GM12878 (cell line): ENCODE data around the gene CFAP97D2. TPM values are rescaled to one million over a fixed set of nuclear protein-coding genes. Genes with fewer than 3 reads are reported as not detected.

Source experiments
- ATAC-seq: fragments of 200-7000 bp; cut with Tn5 transposase; 3 replicates; pipeline ENCODE4 v1.9.1; 2020; ENCODE audit warnings: mild to moderate bottlenecking, moderate library complexity
- BruUV-seq: library from RNA; stranded (reverse); fragments of 400-500 nt; replicated peaks from 2 replicates; lab custom pipeline; 2021; lab: Mats Ljungman, UMichigan
- CTCF ChIA-PET: fragments of 300-600 bp; sonication (Branson Sonifier 250); formaldehyde crosslinking; extraction: SDS; loops from one replicate; lab custom pipeline; 2021; ENCODE audit warnings: inconsistent platforms; lab: Yijun Ruan, JAX
- POLR2A ChIA-PET: fragments of 350-600 bp; formaldehyde crosslinking; extraction: SDS; loops from one replicate; lab custom pipeline; 2021; ENCODE audit warnings: inconsistent platforms; lab: Charles Lee
- RAD21 ChIA-PET: fragments of 300-600 bp; sonication (Branson Sonifier 250); formaldehyde crosslinking; loops from one replicate; lab custom pipeline; 2023; ENCODE audit warnings: antibody characterized with exemption; ENCODE audit not compliant: unreplicated experiment; lab: Charles Lee
- SMC1A ChIA-PET: fragments of 300-600 bp; sonication (Branson Sonifier 250); formaldehyde crosslinking; loops from one replicate; lab custom pipeline; 2023; ENCODE audit not compliant: unreplicated experiment, uncharacterized antibody; lab: Charles Lee
- DNase-seq: peaks from one replicate; pipeline ENCODE4 v3.0.0-alpha.2; 2011; ENCODE audit warnings: low read depth, low spot score
- FAIRE-seq: peaks from 3 replicates; lab custom pipeline; 2011; peaks lifted over from hg19 to GRCh38; lab: Jason Lieb, UNC
- H2AFZ ChIP-seq: 2 replicates; pipeline ENCODE4 v1.6.0; 2011; ENCODE audit warnings: low read depth, low read length, control low read depth; ENCODE audit not compliant: control insufficient read depth
- H3K27ac ChIP-seq: 2 replicates; pipeline ENCODE4 v1.5.1; 2011; ENCODE audit warnings: control low read depth; ENCODE audit not compliant: control insufficient read depth, insufficient read depth
- H3K27me3 ChIP-seq, 2 experiments: replicated peaks in 1 of 2; 2 replicates each; pipeline versions ENCODE4 v1.6.0 to v1.6.1; 2011; ENCODE audit warnings: low read length in 1 of 2; ENCODE audit not compliant: control insufficient read depth in 2 of 2, insufficient read depth in 2 of 2
- H3K36me3 ChIP-seq, 2 experiments: 2 replicates each; pipeline ENCODE4 v1.5.1; 2011; ENCODE audit warnings: low read length in 1 of 2; ENCODE audit not compliant: control insufficient read depth in 2 of 2, insufficient read depth in 2 of 2
- H3K4me1 ChIP-seq: 2 replicates; pipeline ENCODE4 v1.6.1; 2011; ENCODE audit warnings: mild to moderate bottlenecking, low read length, moderate library complexity, mixed read lengths; ENCODE audit not compliant: control insufficient read depth, insufficient read depth
- H3K4me2 ChIP-seq: 2 replicates; pipeline ENCODE4 v1.6.0; 2011; ENCODE audit warnings: control low read depth; ENCODE audit not compliant: control insufficient read depth, insufficient read depth
- H3K4me3 ChIP-seq: fragments of 200-600 bp; sonication (generic); 2 replicates; pipeline ENCODE4 v1.5.1; 2016
- H3K79me2 ChIP-seq: 2 replicates; pipeline ENCODE4 v1.6.0; 2011; ENCODE audit warnings: low read length; ENCODE audit not compliant: control insufficient read depth, insufficient read depth
- H3K9ac ChIP-seq: 2 replicates; pipeline ENCODE4 v1.8.0; 2011; ENCODE audit warnings: low read length, control low read depth, mixed read lengths; ENCODE audit not compliant: control insufficient read depth, insufficient read depth
- H3K9me3 ChIP-seq: replicated peaks from 3 replicates; pipeline ENCODE4 v1.5.1; 2011; ENCODE audit warnings: mild to moderate bottlenecking, low read length; ENCODE audit not compliant: control insufficient read depth, insufficient read depth
- H4K20me1 ChIP-seq: 2 replicates; pipeline ENCODE4 v1.6.0; 2011; ENCODE audit not compliant: control insufficient read depth, insufficient read depth
- ATF3 ChIP-seq: IDR thresholded peaks from 2 replicates; pipeline ENCODE4 v1.6.1; 2011; ENCODE audit warnings: low read depth, mild to moderate bottlenecking, low read length, moderate library complexity, borderline replicate concordance; ENCODE audit errors: extremely low read depth
- CREB1 ChIP-seq: IDR thresholded peaks from 2 replicates; pipeline ENCODE4 v1.6.1; 2012; ENCODE audit warnings: low read depth, mild to moderate bottlenecking, inconsistent platforms
- E2F4 ChIP-seq: IDR thresholded peaks from 2 replicates; pipeline ENCODE4 v1.6.1; 2012; ENCODE audit warnings: low read depth, low read length, improper control_type of control experiment
- NR2C1 ChIP-seq: fragments of 450-650 bp; IDR thresholded peaks from 2 replicates; pipeline ENCODE4 v1.6.1; 2017; ENCODE audit warnings: antibody characterized with exemption, mild to moderate bottlenecking, moderate library complexity
- PAX5 ChIP-seq: IDR thresholded peaks from 2 replicates; pipeline ENCODE4 v1.6.1; 2011; ENCODE audit warnings: low read depth, low read length, borderline replicate concordance
- POLR2A ChIP-seq: IDR thresholded peaks from 2 replicates; pipeline ENCODE4 v1.6.1; 2011; ENCODE audit warnings: low read depth, mild to moderate bottlenecking, low read length
- RCOR1 ChIP-seq: conservative IDR thresholded peaks from 2 replicates; pipeline ENCODE4 v1.6.1; 2012; ENCODE audit warnings: low read depth, low read length, improper control_type of control experiment
- RFX5 ChIP-seq: IDR thresholded peaks from 2 replicates; pipeline ENCODE4 v1.6.1; 2011; ENCODE audit warnings: low read depth, low read length, improper control_type of control experiment
- SIX5 ChIP-seq: IDR thresholded peaks from 2 replicates; pipeline ENCODE4 v1.6.1; 2011; ENCODE audit warnings: mild to moderate bottlenecking, low read depth, low read length, moderate library complexity; ENCODE audit not compliant: severe bottlenecking
- SUZ12 ChIP-seq: fragments of 200-600 bp; sonication (generic); IDR thresholded peaks from one replicate; pipeline ENCODE4 v1.6.1; 2018; ENCODE audit warnings: antibody characterized with exemption, mild to moderate bottlenecking; ENCODE audit not compliant: unreplicated experiment
- USF2 ChIP-seq: IDR thresholded peaks from 2 replicates; pipeline ENCODE4 v1.6.1; 2011; ENCODE audit warnings: low read depth, low read length, improper control_type of control experiment, borderline replicate concordance
- YY1 ChIP-seq: IDR thresholded peaks from 2 replicates; pipeline ENCODE4 v1.6.1; 2011; ENCODE audit warnings: low read depth, mild to moderate bottlenecking, low read length
- WGBS: methylation state at CpG from one replicate; pipeline ENCODE4 v1.1.6; 2016; ENCODE audit warnings: low lambda C conversion rate; ENCODE audit not compliant: insufficient replicate concordance, insufficient coverage; ENCODE audit errors: missing lambda C conversion rate; 5-methylcytosine and 5-hydroxymethylcytosine counted together
- in situ Hi-C: fragments of 300-500 bp; cut with MboI; formaldehyde crosslinking; loops from 9 replicates; pipeline ENCODE4 v1.14.3; 2018; ENCODE audit warnings: mixed read lengths
- intact Hi-C: fragments of 100-400 bp; cut with micrococcal nuclease; formaldehyde crosslinking; loops from one replicate; pipeline ENCODE4 v1.14.2; 2022; ENCODE audit not compliant: unreplicated experiment
- polyA plus RNA-seq, 11 experiments: library from polyadenylated mRNA; depleted of rRNA in 4 of 11; unstranded in 6 of 11; stranded (reverse) in 5 of 11; fragments of >200 nt; fragmentation: Nextera tagmentation in 4 of 11; fragmentation: Illumina TruSeq in 1 of 11; extraction: Ambion mirVana in 4 of 11; extraction: Trizol in 1 of 11; gene quantifications; 1 replicate in 1 of 11; 2 replicates in 10 of 11; pipeline versions ENCODE4 v1.2.1 to v1.2.3, GENCODE V29; 2011 to 2016; ENCODE audit warnings: inconsistent platforms in 2 of 11, missing spikeins in 2 of 11, low read depth in 1 of 11
- total RNA-seq, 4 experiments: library from RNA; depleted of rRNA in 3 of 4; stranded (reverse); fragments of >200 nt in 3 of 4; fragmentation: Illumina TruSeq in 1 of 4; extraction: Trizol in 1 of 4; gene quantifications; 2 replicates each; pipeline versions ENCODE4 v1.2.1 to v1.2.3, GENCODE V29; 2013 to 2021

Gene CFAP97D2
- total and polyA plus RNA-seq, 10 of the 15 experiments (the other 5 are each of a cell fraction or from before 2014, with no cell fraction given), result not detected

- TF ChIP-seq SUZ12, result no peak
- no peak for TF ChIP-seq RCOR1
- no peak for TF ChIP-seq POLR2A
- TF ChIP-seq PAX5, result no peak
- TF ChIP-seq YY1, result no peak
- TF ChIP-seq CREB1, result no peak
- no peak for TF ChIP-seq SIX5
- TF ChIP-seq NR2C1, result no peak
- no peak for TF ChIP-seq RFX5
Measured at GRCh38 chr13:114224201-114224600, 45.1 kb downstream of the CFAP97D2 start (continued).

GRCh38 chr13:114225610-114226009, 46.6 kb downstream of the CFAP97D2 start:
- Histone ChIP-seq H2AFZ (no peak overlapping the region), H3K79me2 (no peaks in the 10 kb centered on the region), H3K27me3 (0 out of 4 replicates have a peak, but pooled peaks cover 0 to 6% of the 10 kb centered on the region in 2 experiments), H3K9me3 (no peaks in the 10 kb centered on the region), H4K20me1 (no peaks in the 10 kb centered on the region), H3K9ac (no peak overlapping the region), H3K4me3 (no peak overlapping the region), H3K27ac (no peak overlapping the region), H3K4me2 (no peak overlapping the region), H3K4me1 (peaks cover 14% of the 10 kb centered on the region), H3K36me3 (no peaks in the 10 kb centered on the region)
- DNase-seq (no peak), FAIRE-seq (no peak), ATAC-seq (no peak)
- POLR2A ChIA-PET, result no interaction called here
- CTCF ChIA-PET, result interaction anchor here (0.8 to 1.4 kb wide), 6 partner anchors 11 to 501 kb away, joined by 3 to 5 read pairs (median 4); no protein-coding TSS in a partner anchor
- RAD21 ChIA-PET, result interaction anchor here (0.8 to 1.2 kb wide), 3 partner anchors 77 to 409 kb away, joined by 3 read pairs; no protein-coding TSS in a partner anchor
- in situ Hi-C loops, result no loop called here
- BruUV-seq, result no TSS peak
- intact Hi-C loops, result loop anchor here (1.0 to 5.0 kb wide), 4 partner anchors 82 to 408 kb away; no protein-coding TSS in a partner anchor
- TF ChIP-seq ATF3, result no peak
- no peak for TF ChIP-seq USF2
- no peak for TF ChIP-seq E2F4
- WGBS, result 80% methylated on average over 7 of the region's 8 CpGs
- SMC1A ChIA-PET, result interaction anchor here (0.8 to 1.3 kb wide), 4 partner anchors 12 to 158 kb away, joined by 3 to 4 read pairs (median 3); no protein-coding TSS in a partner anchor
